Peyer's patch (tissue), 4 donors: Measurements from ENCODE around the gene FAM83G.

Experiments
- POLR2A ChIP-seq, 2 donors: fragments of 450-650 bp; IDR thresholded peaks; one replicate each; pipeline ENCODE4 v1.5.1; 2017; ENCODE audit warnings: antibody characterized with exemption in 2 of 2, mild to moderate bottlenecking in 2 of 2, moderate library complexity in 2 of 2
- TF ChIP-seq, protein P1 (sequence below), 6 experiments: fragments of 450-650 bp in 4 of 6; fragments of 200-600 bp in 2 of 6; sonication (generic) in 1 of 6; IDR thresholded peaks; one replicate each; pipeline ENCODE4 v1.5.1; 2017 to 2019; ENCODE audit warnings: antibody characterized with exemption in 6 of 6, mild to moderate bottlenecking in 3 of 6, moderate library complexity in 1 of 6

DNA sequence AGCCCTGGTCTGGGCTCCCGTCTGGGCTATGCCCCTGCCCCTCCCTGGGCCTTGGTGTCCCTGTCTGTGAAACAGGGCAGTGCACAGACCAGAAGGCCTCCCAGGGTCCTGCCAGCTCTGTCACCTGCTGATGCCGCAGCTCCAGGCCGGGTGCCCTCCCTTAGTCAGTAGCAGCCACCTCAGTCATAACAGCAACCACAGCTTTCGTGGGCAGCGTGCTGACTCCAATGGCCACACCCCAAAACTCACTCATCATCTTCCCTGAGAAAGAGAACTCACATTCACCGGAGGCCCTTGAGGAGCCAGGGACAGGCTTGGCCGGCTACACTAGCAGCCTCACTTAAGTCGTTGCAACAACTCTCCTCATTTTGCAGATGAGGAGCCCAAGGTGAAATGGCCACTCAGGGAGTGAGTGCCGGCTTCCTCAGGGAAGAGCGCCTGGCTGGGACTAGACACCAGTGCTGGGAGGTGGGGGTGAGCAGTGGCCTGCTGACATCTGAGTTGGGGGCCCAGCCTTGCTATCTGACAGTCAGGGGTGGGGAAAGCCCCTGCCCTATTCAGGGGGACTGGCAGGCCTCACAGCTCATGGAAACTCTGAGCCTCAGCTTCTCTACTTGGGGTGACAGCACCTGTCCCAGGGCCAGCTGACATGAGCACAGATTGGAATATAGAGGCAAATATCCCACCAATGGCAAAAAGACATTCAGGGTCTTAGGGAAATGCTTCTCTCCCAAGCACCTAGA, 30.0 kb downstream of the FAM83G start:
- TF ChIP-seq, protein P1, sequence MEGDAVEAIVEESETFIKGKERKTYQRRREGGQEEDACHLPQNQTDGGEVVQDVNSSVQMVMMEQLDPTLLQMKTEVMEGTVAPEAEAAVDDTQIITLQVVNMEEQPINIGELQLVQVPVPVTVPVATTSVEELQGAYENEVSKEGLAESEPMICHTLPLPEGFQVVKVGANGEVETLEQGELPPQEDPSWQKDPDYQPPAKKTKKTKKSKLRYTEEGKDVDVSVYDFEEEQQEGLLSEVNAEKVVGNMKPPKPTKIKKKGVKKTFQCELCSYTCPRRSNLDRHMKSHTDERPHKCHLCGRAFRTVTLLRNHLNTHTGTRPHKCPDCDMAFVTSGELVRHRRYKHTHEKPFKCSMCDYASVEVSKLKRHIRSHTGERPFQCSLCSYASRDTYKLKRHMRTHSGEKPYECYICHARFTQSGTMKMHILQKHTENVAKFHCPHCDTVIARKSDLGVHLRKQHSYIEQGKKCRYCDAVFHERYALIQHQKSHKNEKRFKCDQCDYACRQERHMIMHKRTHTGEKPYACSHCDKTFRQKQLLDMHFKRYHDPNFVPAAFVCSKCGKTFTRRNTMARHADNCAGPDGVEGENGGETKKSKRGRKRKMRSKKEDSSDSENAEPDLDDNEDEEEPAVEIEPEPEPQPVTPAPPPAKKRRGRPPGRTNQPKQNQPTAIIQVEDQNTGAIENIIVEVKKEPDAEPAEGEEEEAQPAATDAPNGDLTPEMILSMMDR (IDR thresholded peaks at IDR 0.05): no peak
- TF ChIP-seq POLR2A (IDR thresholded peaks at IDR 0.05): no peak
